ENCODE data around the gene RIPK1.

RIPK1 gene

GRCh38 chr6:3086282-3086946, 18.1 kb downstream of the RIPK1 start:
- DNase-seq = no peak

- DNase-seq = no peak
Observed at GRCh38 chr6:3088446-3088845, 20.2 kb downstream of the RIPK1 start.

GRCh38 chr6:3088968-3089367, 20.7 kb downstream of the RIPK1 start:
- no peak for DNase-seq

- DNase-seq = no peak
Observed at GRCh38 chr6:3090013-3090412, 21.7 kb downstream of the RIPK1 start.

GRCh38 chr6:3094815-3095214, 26.5 kb downstream of the RIPK1 start:
- DNase-seq = no peak

GRCh38 chr6:3102875-3103274, 34.6 kb downstream of the RIPK1 start:
- no peak for DNase-seq

GRCh38 chr6:3108746-3109414, 40.6 kb downstream of the RIPK1 start:
- DNase-seq = no peak

GRCh38 chr6:3109761-3110160, 41.5 kb downstream of the RIPK1 start:
- no peak for DNase-seq

- no peak for DNase-seq
Observed at GRCh38 chr6:3114377-3114776, 46.1 kb downstream of the RIPK1 start.

- DNase-seq = no peak
Observed at GRCh38 chr6:3117912-3118352, 49.6 kb downstream of the RIPK1 start.

GRCh38 chr6:3118353-3119039, 50.2 kb downstream of the RIPK1 start, which contains the start of gene BPHL:
Gene BPHL, plus strand, starts transcription at chr6:3118711. Its CDS starts 30 bp downstream, at chr6:3118741.
- peak; percentile 96 to 100 (median 99) for DNase-seq

- DNase-seq = no peak
Observed at GRCh38 chr6:3119040-3119723, 50.9 kb downstream of the RIPK1 start.

- no peak for DNase-seq
Observed at GRCh38 chr6:3120765-3121089, 52.4 kb downstream of the RIPK1 start.

- DNase-seq = no peak
Observed at GRCh38 chr6:3122823-3123182, 54.5 kb downstream of the RIPK1 start.

- DNase-seq = no peak
Observed at GRCh38 chr6:3124667-3125066, 56.4 kb downstream of the RIPK1 start.

- no peak for DNase-seq
Observed at GRCh38 chr6:3125815-3126214, 57.5 kb downstream of the RIPK1 start.

GRCh38 chr6:3128356-3129108, 60.2 kb downstream of the RIPK1 start:
- DNase-seq = no peak

GRCh38 chr6:3131695-3132094, 63.4 kb downstream of the RIPK1 start:
- DNase-seq = no peak

GRCh38 chr6:3133515-3133914, 65.2 kb downstream of the RIPK1 start:
- DNase-seq = no peak

- no peak for DNase-seq
Observed at GRCh38 chr6:3135668-3136291, 67.5 kb downstream of the RIPK1 start.

- no peak for DNase-seq
Observed at GRCh38 chr6:3136292-3137011, 68.2 kb downstream of the RIPK1 start.

All from T-helper 1 cell (primary cell).